GM12891 (cell line): ENCODE measurements around the gene KLHL10.
"Not testable (repeated sequence)": the region's sequence is repeated elsewhere in the genome, so short reads cannot be mapped to it uniquely, and the experiment has no call there.

Experiments
- DNase-seq: peaks from one replicate; pipeline ENCODE4 v3.0.0; 2011; ENCODE audit warnings: low spot score; ENCODE audit not compliant: insufficient read length
- FAIRE-seq: peaks from 2 replicates; lab custom pipeline; 2011; peaks lifted over from hg19 to GRCh38; lab: Jason Lieb, UNC
- PAX5 ChIP-seq: IDR thresholded peaks from 2 replicates; pipeline ENCODE4 v1.6.1; 2011; ENCODE audit warnings: low read length, moderate library complexity, mild to moderate bottlenecking; ENCODE audit not compliant: insufficient read depth, severe bottlenecking
- POLR2A ChIP-seq: IDR thresholded peaks from 2 replicates; pipeline ENCODE4 v1.6.1; 2011; ENCODE audit warnings: low read depth, low read length, control low read depth
- POLR2AphosphoS5 ChIP-seq: IDR thresholded peaks from 2 replicates; pipeline ENCODE4 v1.6.1; 2011; ENCODE audit warnings: low read depth, low read length, control low read depth
- POU2F2 ChIP-seq: IDR thresholded peaks from 2 replicates; pipeline ENCODE4 v1.6.1; 2011; ENCODE audit warnings: low read depth, mild to moderate bottlenecking, control low read depth, low read length, moderate library complexity
- SPI1 ChIP-seq: IDR thresholded peaks from 2 replicates; pipeline ENCODE4 v1.6.1; 2011; ENCODE audit warnings: low read depth, low read length, control low read depth
- TAF1 ChIP-seq: IDR thresholded peaks from 2 replicates; pipeline ENCODE4 v1.6.1; 2011; ENCODE audit warnings: low read depth, low read length, control low read depth

The KLHL10 gene

DNA sequence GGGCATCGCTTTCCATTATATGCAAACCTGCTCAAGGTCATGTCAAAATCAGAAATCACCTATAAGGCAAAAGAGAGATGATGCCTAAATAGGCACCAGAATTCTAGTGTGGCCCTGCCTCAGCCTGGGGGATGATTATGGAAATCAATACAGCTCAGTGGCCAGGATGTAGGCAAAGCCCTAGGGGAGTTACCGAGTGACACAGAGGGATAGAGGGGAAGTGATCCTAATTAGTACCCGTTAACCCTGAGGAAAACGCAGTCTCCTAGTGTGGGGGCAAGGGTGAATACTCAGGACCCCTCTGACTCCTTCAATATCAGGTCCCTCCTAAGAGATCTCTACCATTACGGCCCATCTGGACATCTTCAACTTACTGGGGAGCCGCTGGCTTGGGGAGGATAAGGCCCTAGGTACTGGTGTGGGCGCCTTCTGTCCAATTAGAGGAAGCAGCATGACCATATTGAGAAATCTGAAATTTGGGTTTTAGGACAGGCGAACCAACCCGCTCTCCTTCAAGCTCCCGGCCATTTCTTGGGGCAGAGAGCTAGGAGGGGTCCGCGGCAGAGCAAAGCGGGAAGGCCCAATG is 2.3 kb upstream of the KLHL10 start:
- DNase-seq (no peak), FAIRE-seq (peak; percentile 54)
- TF ChIP-seq POU2F2 = no peak
- peak; percentile 55 for TF ChIP-seq SPI1
- TF ChIP-seq POLR2A = no peak

DNA sequence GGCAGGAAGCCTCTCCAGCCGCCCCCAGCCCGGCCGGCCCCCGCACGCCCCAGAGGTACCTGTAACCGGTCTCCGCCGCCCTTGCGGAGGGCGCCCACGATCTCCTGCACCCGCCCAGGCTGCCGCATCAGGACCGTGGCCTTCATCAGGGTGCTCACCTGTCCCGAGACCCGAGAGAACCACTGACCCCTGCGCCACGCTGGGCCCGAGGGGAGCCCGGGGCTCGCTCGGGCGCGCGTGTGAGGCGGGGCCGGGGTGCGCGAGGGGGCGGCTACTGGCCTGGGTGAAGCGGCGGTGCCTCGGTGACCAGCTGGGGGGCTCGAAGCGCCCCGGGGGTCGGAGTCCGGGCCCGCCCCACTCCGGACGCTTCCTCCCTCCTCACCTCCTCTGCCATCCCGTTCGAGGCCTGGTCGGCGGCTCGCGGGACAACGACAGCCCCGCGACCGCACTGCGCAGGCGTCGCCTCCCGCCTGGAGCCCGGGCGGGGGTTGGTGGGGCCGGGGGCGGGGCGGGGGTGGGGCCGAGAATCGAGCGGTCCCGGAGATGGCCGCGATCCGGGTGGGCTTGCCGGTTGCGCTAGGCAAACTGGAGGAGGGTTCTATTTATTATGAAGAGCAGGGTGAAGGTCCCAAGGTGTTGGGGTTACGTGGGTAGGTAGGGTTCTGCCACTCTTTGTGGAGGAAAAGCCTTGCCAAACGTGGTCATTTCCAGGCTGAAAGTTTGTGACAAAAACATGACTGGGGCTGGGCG is 1.6 kb upstream of the KLHL10 start, which contains the start of gene NT5C3B:
TSS of gene NT5C3B (minus strand) at position 433 of the 750 bp plus-strand sequence. CDS start at position 394, 39 bp downstream.
- FAIRE-seq (peak; percentile 62), DNase-seq (peak; percentile 87)
- TF ChIP-seq SPI1 = no peak
- TF ChIP-seq POU2F2 = no peak
- TF ChIP-seq PAX5 = no peak
- TF ChIP-seq POLR2A = no peak
- TF ChIP-seq TAF1 = no peak
- TF ChIP-seq POLR2AphosphoS5 = no peak

DNA sequence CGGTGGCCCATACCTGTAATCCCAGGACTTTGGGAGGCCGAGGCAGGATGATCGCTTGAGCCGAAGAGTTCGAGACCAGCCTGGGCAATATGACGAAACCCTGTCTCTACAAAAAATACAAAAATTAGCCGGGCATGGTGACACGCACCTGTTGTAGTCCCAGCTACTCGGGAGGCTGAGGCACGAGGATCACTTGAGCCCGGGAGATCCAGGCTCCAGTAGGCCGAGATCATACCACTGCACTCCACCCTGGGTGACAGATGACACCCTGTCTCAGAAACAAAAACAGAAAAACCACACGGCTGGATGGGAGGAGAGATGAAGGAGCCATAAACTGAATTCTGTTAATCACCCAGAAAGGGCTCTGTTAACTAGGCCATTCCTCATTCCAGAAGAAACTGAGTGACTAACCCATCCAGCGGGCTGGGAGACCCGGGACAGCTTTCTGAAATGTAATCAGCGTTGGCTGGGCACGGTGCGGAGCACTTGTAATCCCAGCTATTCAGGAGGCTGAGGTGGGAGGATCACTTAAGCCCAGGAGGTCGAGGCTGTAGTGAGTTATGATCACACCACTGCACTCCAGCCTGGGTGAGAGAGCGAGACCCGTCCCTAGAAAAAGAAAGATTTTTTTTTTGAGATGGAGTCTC is 952 bp upstream of the KLHL10 start:
- DNase-seq (no peak), FAIRE-seq (no peak)
- TF ChIP-seq POLR2A = no peak
- TF ChIP-seq TAF1 = no peak
- TF ChIP-seq POU2F2 = no peak
- no peak for TF ChIP-seq PAX5
- TF ChIP-seq SPI1 = no peak

DNA sequence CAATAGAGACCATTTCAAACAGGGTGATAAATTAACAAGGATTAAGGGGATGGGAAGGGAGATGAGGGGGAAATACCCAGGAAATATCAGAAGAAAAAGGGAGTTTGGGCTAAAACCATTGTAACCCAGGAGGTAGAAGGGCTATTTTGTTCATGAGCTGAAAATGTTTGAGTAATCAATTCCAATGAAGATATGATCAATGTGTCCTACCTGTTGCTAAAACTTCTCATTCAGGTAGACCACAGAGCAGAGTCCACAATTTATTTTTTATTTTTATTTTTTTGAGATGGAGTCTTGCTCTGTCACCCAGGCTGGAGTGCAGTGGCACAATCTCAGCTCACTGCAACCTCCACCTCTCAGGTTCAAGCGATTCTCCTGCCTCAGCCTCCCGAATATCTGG is 1.8 kb downstream of the KLHL10 start:
- not testable (repeated sequence) for FAIRE-seq, DNase-seq

DNA sequence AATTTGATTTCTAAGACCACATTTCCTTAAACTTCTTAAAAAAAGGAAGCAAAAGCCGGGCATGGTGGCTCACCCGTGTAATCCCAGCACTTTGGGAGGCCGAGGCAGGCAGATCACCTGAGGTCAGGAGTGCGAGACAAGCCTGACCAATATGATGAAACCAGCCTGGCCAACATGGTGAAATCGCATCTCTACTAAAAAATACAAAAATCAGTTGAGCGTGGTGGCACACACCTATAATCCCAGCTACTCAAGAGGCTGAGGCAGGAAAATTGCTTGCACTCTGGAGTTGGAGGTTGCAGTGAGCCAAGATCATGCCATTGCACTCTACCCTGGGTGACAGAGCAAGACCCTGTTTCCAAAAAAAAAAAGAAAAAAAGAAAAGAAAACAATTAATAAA is 3.2 kb downstream of the KLHL10 start:
- FAIRE-seq = not testable (repeated sequence)

DNA sequence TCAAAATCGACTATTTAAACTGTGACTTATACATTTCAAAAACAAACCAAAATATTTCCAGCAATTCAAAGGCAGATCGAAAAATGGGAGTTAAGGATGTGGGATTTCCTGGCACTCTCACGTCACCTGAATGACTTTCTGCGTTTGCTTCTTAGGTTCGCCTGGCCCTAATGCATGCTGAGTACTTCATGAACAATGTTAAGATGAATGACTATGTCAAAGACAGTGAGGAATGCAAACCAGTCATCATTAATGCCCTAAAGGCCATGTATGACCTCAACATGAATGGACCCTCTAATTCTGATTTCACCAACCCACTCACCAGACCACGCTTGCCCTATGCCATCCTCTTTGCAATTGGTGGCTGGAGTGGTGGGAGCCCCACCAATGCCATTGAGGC is 7.3 kb downstream of the KLHL10 start:
- DNase-seq (no peak), FAIRE-seq (no peak)
- TF ChIP-seq SPI1 = no peak
- no peak for TF ChIP-seq POLR2AphosphoS5
- TF ChIP-seq POU2F2 = no peak
- TF ChIP-seq POLR2A = no peak
- TF ChIP-seq PAX5 = no peak
- no peak for TF ChIP-seq TAF1

More for the DNA sequence above, 3.2 kb downstream of the KLHL10 start:
- DNase-seq = not testable (repeated sequence)

DNA sequence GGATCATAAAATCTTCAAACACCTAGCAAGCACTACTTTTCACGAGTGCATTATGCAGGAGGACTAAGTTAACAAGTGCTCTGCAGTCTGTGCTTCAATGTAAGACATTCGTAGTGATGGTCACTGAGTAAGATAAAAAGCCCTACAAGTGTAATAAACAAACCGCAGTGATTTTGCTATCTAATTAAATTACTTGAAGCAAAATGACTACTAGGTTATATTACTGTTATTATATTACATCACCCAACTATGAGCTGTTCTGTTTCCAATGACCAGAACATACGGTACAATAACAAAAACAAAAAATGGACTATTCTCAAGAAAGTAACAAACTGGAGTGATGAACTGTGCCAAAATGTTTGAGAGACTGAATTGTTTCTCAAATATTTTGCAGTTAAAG is 11.2 kb downstream of the KLHL10 start:
- DNase-seq = no peak
- peak; percentile 35 for FAIRE-seq
- no peak for TF ChIP-seq PAX5
- TF ChIP-seq POLR2AphosphoS5 = no peak
- TF ChIP-seq TAF1 = no peak
- TF ChIP-seq SPI1 = no peak
- TF ChIP-seq POLR2A = no peak
- no peak for TF ChIP-seq POU2F2

DNA sequence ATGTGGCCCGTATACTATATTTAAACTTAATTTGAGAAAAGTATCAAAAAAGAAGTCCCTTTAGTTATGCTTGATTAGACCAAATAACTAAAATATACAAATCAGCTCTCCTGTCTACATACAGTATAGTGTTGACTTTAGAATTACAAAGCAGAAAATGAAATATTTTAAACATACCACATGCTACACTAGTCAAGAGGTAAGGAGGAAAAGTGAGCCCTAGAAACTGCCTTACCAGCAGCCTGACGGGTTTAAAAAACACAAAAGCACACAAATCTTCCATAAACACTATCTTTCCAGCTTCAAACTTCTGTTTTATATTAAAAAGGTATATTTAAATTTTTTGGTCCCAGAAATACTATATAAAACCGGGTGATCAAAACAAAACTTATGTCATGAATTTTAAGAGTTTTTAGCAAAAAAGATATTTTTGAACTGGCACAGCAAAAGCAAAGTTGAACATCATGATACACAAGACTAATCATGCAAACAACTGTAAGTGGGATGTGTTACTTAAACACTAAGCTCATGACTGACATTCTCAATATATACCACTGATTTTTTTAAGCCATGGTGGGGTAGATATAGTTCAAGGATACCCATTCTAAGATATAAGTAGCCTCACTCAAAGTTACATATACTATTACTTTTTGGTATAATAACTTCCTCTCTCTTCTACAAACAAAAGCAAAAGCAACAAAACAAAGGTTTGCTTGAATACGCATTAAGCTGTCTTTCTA is 11.8 kb downstream of the KLHL10 start:
- no peak for DNase-seq
- no peak for TF ChIP-seq SPI1
- TF ChIP-seq POLR2AphosphoS5 = no peak
- no peak for TF ChIP-seq TAF1
- no peak for TF ChIP-seq PAX5
- TF ChIP-seq POU2F2 = no peak
- TF ChIP-seq POLR2A = no peak
- peak; percentile 16 for FAIRE-seq

DNA sequence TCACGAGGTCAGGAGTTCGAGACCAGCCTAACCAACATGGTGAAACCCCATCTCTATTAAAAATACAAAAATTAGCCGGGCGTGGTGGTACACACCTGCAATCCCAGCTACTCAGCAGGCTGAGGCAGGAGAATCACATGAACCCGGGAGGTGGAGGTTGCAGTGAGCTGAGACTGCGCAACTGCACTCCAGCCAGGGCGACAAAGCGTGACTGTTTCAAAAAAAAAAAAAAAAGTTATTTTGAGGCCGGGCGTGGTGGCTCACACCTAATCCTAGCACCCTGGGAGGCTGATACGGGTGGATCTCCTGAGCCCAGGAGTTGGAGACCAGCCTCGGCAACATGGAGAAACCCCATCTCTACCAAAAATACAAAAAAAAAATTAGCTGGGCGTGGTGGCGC is 13.8 kb downstream of the KLHL10 start:
- not testable (repeated sequence) for DNase-seq, FAIRE-seq
- peak; percentile 46 for TF ChIP-seq PAX5
